ENCODE data around the gene MTCL1. TPM values are rescaled to one million over a fixed set of nuclear protein-coding genes. Genes with fewer than 3 reads are reported as not detected.

The MTCL1 gene
- total and polyA plus RNA-seq, 4 donors, result 1.3 to 12.4 (median 3.7) TPM

GRCh38 chr18:8806798-8807487 lies 101.6 kb downstream of the MTCL1 start:
- H3K9ac ChIP-seq (ENCODE audit: insufficient read depth in 1 of 2, low read length in 2 of 2), result no peak overlapping the region
- WGBS, 2 donors, result 95% methylated on average over 19 of the region's 19 CpGs
- no peak overlapping the region for H3K27ac ChIP-seq (ENCODE audit: low read depth in 1 of 2, low read length in 1 of 2)
- TF ChIP-seq CTCF (IDR thresholded peaks at IDR 0.05; ENCODE audit: control extremely low read depth, extremely low read depth), result no peak
- no peaks in the 10 kb centered on the region for H3K9me3 ChIP-seq (ENCODE audit: control insufficient read depth in 4 of 4, insufficient read depth in 3 of 4, low read length in 3 of 4)
- no peaks in the 10 kb centered on the region for H3K27me3 ChIP-seq (ENCODE audit: control insufficient read depth in 3 of 3, insufficient read depth in 3 of 3, low read length in 2 of 3)
- no peaks in the 10 kb centered on the region for H3K4me1 ChIP-seq (ENCODE audit: control insufficient read depth in 5 of 5, insufficient read depth in 5 of 5, low read length in 5 of 5)
- H3K36me3 ChIP-seq (ENCODE audit: control insufficient read depth in 4 of 4, insufficient read depth in 4 of 4, low read length in 4 of 4), result no peaks in the 10 kb centered on the region
- DNase-seq (no peak), ATAC-seq (ENCODE audit: insufficient read depth, low FRiP score) (no peak)
- H3K4me3 ChIP-seq, result no peak overlapping the region

- Histone ChIP-seq H3K36me3 (ENCODE audit: control insufficient read depth in 4 of 4, insufficient read depth in 4 of 4, low read length in 4 of 4) (no peaks in the 10 kb centered on the region), H3K4me1 (ENCODE audit: control insufficient read depth in 5 of 5, insufficient read depth in 5 of 5, low read length in 5 of 5) (no peaks in the 10 kb centered on the region), H3K27me3 (ENCODE audit: control insufficient read depth in 3 of 3, insufficient read depth in 3 of 3, low read length in 2 of 3) (no peaks in the 10 kb centered on the region), H3K9ac (ENCODE audit: insufficient read depth in 1 of 2, low read length in 2 of 2) (no peak overlapping the region), H3K9me3 (ENCODE audit: control insufficient read depth in 4 of 4, insufficient read depth in 3 of 4, low read length in 3 of 4) (no peaks in the 10 kb centered on the region), H3K27ac (ENCODE audit: low read depth in 1 of 2, low read length in 1 of 2) (no peak overlapping the region), H3K4me3 (no peak overlapping the region)
- DNase-seq (no peak), ATAC-seq (ENCODE audit: insufficient read depth, low FRiP score) (no peak)
- WGBS, 2 donors, result 53 to 61% methylated on average over 3 of the region's 3 CpGs
- no peak for TF ChIP-seq CTCF (IDR thresholded peaks at IDR 0.05; ENCODE audit: control extremely low read depth, extremely low read depth)
Observed at GRCh38 chr18:8807488-8807805, 102.1 kb downstream of the MTCL1 start.

- no peak for DNase-seq
- no peaks in the 10 kb centered on the region for H3K9me3 ChIP-seq (ENCODE audit: control insufficient read depth in 4 of 4, insufficient read depth in 3 of 4, low read length in 3 of 4)
- 84 to 89% methylated on average over 6 of the region's 6 CpGs for WGBS, 2 donors
- H3K4me1 ChIP-seq (ENCODE audit: control insufficient read depth in 5 of 5, insufficient read depth in 5 of 5, low read length in 5 of 5), result no peaks in the 10 kb centered on the region
- H3K27ac ChIP-seq (ENCODE audit: low read depth in 1 of 2, low read length in 1 of 2), result no peak overlapping the region
- ATAC-seq (ENCODE audit: insufficient read depth, low FRiP score), result no peak
- H3K9ac ChIP-seq (ENCODE audit: insufficient read depth in 1 of 2, low read length in 2 of 2), result no peak overlapping the region
- H3K27me3 ChIP-seq (ENCODE audit: control insufficient read depth in 3 of 3, insufficient read depth in 3 of 3, low read length in 2 of 3), result no peaks in the 10 kb centered on the region
- H3K4me3 ChIP-seq, result no peak overlapping the region
- no peaks in the 10 kb centered on the region for H3K36me3 ChIP-seq (ENCODE audit: control insufficient read depth in 4 of 4, insufficient read depth in 4 of 4, low read length in 4 of 4)
- TF ChIP-seq CTCF (IDR thresholded peaks at IDR 0.05; ENCODE audit: control extremely low read depth, extremely low read depth), result no peak
Observed at GRCh38 chr18:8808001-8808400, 102.6 kb downstream of the MTCL1 start.

DNA sequence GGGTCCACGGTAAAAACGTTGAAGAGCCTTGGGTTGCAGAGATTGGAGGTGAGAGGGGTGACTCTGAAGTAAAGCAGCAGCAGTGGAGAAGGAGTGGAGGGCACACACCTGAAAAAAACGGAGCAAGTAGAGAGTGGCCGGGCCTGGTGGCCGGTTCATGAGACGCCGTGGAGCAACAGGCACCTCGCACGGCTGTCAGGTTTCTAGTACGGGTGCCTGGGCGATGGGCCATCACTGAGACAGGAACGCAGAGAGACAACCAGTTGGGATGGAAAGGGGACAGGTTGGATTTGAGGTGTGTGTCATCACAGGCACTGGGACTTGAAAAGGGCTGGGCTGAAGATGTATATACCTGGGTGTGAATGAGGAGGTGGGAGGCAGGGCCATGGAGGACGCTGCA lies 104.2 kb downstream of the MTCL1 start:
- WGBS, 2 donors, result 96% methylated on average over 13 of the region's 13 CpGs
- TF ChIP-seq CTCF (IDR thresholded peaks at IDR 0.05; ENCODE audit: control extremely low read depth, extremely low read depth), result no peak

More for the DNA sequence above, 104.2 kb downstream of the MTCL1 start:
- no peak overlapping the region for H3K4me3 ChIP-seq
- H3K36me3 ChIP-seq (ENCODE audit: control insufficient read depth in 4 of 4, insufficient read depth in 4 of 4, low read length in 4 of 4), result no peaks in the 10 kb centered on the region
- H3K27me3 ChIP-seq (ENCODE audit: control insufficient read depth in 3 of 3, insufficient read depth in 3 of 3, low read length in 2 of 3), result no peaks in the 10 kb centered on the region
- ATAC-seq (ENCODE audit: insufficient read depth, low FRiP score) (no peak), DNase-seq (no peak)
- H3K9ac ChIP-seq (ENCODE audit: insufficient read depth in 1 of 2, low read length in 2 of 2), result no peak overlapping the region
- H3K4me1 ChIP-seq (ENCODE audit: control insufficient read depth in 5 of 5, insufficient read depth in 5 of 5, low read length in 5 of 5), result no peaks in the 10 kb centered on the region
- no peaks in the 10 kb centered on the region for H3K9me3 ChIP-seq (ENCODE audit: control insufficient read depth in 4 of 4, insufficient read depth in 3 of 4, low read length in 3 of 4)
- no peak overlapping the region for H3K27ac ChIP-seq (ENCODE audit: low read depth in 1 of 2, low read length in 1 of 2)

Data from lung (tissue), 12 donors.